Raji (cell line): ENCODE results near the gene CYGB.

ENCODE experiments used
- POLR2A ChIP-seq: IDR thresholded peaks from 2 replicates; pipeline ENCODE4 v1.6.1; 2011; ENCODE audit warnings: low read depth, low read length, control low read depth; ENCODE audit not compliant: insufficient read depth

Gene CYGB

DNA sequence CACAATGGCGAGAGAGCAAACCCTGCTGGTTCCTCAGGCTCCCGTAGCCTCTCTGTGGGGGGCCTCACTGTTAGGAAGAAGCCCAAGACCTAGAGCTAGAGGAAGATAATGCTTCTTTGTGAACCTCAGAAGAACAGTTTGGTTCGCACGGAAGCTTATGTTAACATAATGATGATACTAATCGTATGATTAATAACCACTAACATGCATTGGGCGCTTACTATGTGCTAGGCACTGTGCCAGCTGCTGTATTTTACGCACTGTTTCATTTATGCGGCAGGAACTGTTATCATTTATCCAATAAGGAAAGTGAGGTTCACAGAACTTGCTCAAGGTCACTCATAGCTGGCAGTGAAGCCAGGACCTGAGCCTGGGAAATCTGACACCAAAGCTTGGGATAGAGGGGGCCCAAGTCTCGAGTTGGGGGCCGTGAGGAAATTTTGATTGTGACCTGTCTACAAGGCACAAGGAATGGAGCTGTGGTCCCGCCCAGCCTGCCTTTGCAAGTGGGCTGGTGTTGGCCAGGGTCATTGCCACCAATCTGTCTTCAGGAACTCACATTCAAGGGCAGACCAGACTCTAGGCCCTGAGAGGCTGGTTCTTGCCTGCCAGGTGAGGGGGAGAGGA, 9.2 kb upstream of the CYGB start:
- TF ChIP-seq POLR2A: no peak

DNA sequence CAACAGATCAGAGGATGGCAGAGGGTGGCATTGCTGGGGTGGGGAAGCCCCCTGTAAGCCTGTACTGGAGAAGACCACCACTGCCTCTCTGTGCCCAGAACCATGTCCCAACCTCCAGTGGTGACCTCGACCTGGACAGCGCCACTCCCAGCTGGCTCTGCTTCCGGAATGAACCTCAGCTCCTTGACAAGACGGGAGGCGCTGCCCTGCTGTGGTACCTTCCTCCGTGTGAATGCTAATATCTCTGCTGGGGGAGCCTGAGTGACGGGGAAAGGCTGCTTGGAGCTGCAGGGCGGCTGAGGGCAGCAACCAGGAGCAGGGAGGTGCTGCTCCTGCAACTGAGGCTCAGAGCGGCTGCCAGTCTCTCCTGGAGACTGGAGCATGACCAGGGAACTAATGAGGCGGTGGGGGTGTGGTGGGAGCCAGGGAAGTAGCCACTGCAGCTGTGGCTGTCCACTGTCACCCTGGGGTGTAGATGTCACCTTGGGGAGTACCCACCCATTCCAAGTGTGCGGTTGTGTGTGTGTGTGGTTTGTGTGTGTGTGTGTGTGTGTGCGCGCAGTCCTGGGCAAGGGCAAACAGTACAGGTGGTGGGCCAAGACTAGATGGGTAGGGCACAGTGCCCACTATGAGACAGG, 8.5 kb upstream of the CYGB start:
- no peak for TF ChIP-seq POLR2A

- no peak for TF ChIP-seq POLR2A
Observed at GRCh38 chr17:76544546-76545365, 7.2 kb upstream of the CYGB start.

DNA sequence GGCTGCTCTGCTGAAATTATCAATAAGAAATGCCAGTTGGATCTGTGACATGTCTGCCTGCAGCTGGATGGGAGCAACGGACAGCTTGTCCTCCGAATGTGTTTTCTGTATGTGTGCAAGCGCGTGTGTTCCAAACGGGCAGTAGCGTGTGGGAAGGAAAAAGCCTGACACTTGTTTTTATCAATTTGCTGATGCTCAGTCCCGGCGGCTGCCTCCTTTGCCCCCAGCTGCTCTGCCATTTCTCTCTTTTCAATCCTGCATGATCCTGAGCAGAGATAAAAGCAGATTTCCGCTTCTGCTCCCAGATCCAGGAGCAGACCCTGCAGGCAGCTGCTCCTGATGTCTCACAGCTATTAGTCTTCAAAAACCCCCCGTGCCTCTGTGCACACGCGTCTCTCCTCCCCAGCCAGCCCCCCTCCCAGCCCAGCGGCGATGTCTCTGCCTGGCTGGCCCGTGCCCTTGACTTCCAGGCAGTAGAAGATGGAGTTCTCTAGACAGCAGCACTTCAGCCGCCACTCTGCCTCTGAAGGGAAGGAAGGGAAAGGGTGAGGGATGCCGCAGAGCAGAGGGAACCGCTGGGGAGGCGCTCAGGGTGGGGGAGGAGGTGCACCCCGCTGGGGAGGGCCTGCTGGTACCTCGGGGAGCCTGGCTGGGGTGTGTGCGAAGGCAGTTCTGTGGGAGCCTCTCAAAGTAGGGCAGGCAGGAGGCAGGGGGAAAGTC, 6.5 kb upstream of the CYGB start:
- no peak for TF ChIP-seq POLR2A

DNA sequence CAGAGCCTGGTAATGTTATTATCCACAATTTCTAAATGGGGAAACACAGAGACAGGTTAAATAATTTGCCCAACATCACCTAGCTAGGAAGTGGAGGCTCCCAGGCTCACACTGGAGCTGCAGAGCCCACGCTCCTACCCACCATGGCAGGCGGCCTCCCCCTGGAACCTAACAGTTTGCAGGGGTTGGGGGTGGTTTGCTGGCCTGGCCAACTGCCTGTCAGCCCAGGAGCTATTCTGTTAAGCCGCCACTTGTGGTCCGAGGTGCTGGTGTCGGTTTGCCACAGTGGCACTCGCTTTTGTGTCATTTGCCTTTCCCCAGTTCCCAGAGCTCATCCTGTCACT, 5.9 kb upstream of the CYGB start:
- TF ChIP-seq POLR2A: no peak

GRCh38 chr17:76542984-76543383, 5.5 kb upstream of the CYGB start:
- no peak for TF ChIP-seq POLR2A

GRCh38 chr17:76542566-76542971, 5.1 kb upstream of the CYGB start:
- no peak for TF ChIP-seq POLR2A

DNA sequence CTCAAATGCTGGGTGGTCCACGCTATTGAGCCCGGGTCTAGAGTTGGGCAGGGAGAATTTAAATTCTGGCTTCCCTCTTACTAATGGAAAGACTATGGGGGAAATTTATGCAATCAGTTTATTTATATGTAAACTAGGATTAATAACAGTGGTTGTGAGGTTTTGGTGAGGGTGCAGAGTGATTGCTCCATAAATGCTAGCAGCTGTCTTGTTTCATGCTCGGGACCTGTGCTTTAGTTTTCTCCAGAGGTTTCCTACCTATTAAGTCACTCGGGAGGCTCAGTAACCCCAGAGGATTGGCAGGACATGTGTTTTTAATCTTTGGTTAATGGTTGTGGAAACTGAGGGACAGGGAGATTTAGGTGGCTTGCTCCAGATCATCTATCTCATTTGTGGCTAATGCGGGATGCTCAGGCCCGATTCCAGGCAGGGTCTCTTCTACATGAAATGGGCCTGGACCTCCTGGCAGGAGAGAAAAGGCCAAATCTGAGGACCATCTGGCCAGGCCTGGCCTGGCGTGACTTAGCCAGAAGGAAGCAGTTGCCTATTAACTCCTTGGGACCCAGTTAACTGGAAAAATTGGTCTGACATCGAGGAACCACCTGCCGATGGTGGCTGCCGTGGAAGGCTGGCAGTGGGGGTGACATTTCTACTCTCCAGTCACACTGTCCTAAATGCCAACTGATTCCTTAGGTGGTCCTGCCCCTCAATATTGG, 4.4 kb upstream of the CYGB start:
- TF ChIP-seq POLR2A: no peak

DNA sequence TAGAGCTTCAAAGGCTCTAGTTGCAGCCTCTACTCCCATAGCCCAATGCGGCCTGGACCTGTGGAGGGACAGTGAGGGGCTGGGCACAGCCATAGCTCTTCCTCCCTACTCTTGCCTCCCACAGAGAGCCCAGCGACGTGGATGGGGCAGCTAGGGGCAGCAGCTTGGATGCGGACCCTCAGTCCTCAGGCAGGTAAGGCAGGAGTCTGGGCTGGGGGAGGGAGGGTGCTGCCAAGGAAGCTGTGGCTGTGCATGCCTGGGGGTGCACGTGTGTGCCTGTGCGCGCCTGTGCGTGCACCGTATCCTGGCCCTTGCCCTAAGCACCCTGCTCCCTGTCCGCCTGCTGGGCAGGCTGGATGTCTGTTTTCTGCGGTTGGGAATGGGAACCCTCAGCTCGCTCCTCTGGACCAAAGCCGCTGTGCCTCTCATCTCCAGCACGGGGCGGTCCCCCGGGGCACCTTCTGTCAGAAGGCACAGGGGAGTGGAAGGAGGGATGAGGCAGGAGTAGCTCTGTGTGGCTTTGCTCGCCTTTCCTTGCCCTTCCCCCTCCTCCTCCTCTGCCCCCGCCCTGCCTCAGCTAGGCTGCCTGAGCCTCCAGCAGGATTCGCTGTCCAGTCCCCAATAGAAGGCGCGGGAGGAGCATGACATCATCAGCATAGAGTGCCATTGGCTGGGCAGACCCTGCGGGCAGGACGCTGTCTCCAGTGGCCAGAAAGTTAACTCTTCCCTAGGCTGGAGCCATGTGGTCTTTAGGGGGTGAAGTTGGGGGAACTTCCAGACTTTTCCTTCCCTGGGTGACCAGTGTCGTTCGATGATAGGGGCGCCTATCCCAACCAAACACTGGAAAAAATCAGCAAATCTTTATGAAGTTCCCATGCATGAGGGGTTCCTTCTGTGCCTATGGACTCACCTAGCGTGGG, 3.1 kb upstream of the CYGB start:
- no peak for TF ChIP-seq POLR2A

GRCh38 chr17:76539631-76540271, 2.2 kb upstream of the CYGB start, which contains the start of gene PRCD:
TSS of gene PRCD (plus strand) at chr17:76540044. CDS start at chr17:76540142, 98 bp downstream.
- TF ChIP-seq POLR2A: no peak

DNA sequence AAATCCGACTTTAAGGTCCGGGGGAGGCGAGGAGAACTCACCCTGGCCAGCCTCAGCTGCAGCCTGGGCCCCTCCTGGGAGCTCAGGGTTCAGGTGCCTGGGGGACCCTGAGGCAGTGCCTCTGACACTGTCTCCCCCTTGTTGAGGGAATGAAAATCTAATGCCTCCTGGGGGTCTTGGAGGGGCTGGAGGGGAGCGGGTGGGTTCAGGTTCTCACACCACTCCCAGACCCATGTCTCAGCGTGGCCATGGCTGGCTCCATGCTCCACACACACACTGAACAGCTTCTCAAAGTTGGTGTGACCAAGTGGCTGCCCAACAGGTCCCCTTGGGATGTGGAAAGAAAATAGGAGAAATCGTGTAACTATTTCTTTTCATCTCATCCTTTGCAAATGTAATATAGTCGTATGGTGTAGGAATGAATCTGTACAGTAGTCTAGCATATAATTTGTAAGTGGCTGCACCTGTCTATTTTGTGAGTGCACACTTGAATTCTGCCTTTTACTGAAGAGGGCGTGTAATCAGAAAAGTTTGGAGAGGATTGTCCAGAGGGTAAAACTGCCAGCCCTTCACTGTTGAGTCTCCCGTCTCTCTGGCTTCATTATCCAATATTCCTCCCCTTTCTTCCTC, 1.5 kb upstream of the CYGB start:
- no peak for TF ChIP-seq POLR2A

DNA sequence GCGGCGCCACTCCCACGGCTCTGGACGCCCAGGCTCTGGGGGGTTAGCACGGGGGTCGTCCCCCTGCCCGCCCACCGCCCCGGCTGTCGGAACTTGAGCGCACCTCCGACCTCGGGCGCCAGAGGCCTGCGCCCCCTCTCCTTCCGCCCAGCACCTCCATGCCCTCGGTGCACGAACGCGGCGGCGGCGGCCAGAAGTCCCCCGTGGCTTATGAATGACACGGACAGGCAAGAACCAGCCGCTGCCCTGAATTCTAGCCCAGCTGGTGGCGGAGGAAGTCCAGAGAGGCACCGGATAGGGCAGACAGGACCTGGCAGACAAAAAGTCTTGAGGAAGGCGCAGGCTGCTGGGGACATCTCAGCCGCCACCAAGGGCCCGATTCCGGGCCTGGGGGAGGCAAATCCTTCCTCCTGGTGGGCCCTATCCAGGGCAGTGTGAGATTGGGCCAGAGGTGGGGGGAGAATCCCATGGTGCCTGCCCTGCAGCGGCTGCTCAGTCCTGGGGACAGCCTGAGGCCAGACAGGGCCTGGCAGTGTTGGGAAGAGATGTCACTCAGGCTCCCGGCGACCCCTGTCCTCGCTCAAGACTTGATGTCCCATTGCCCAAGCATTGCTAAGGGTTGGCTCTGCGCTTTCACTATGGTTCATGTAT, 897 bp upstream of the CYGB start:
- no peak for TF ChIP-seq POLR2A

DNA sequence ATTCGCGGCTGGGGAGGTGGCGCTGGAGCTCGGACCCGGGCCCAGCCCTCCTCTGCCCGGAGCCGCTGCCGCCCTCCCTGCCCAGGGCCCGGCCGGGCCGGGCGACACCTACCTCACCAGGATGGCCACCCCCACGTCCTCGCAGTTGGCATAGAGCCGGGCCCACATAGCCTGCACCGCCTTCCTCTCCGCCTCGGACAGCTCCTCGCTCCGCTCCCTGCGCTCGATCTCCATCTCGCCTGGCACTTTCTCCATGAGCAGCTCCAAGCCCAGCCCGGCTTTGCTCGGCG, 276 bp downstream of the CYGB start:
- TF ChIP-seq POLR2A: no peak
